Esophagus squamous epithelium (tissue), 5 donors: ENCODE results near the gene NAV2. TPM values are rescaled to one million over a fixed set of nuclear protein-coding genes. Genes with fewer than 3 reads are reported as not detected.

Source experiments
- DNase-seq: peaks from one replicate; lab custom pipeline; 2025; lab: John Stamatoyannopoulos, UW
- H3K27ac ChIP-seq, 4 donors: fragments of 200-600 bp; sonication (generic); one replicate each; pipeline ENCODE4 v1.5.1; 2016 to 2019; ENCODE audit warnings: mild to moderate bottlenecking in 1 of 4
- H3K27me3 ChIP-seq, 4 donors: fragments of 200-600 bp; sonication (generic); 1 replicate in 3 of 4; 2 replicates in 1 of 4; pipeline versions ENCODE4 v1.5.1 to v1.6.0; 2017 to 2021; ENCODE audit warnings: antibody characterized with exemption in 1 of 4
- H3K36me3 ChIP-seq, 3 donors: fragments of 200-600 bp; sonication (generic); one replicate each; pipeline ENCODE4 v1.5.1; 2016 to 2019
- H3K4me1 ChIP-seq, 3 donors: fragments of 200-600 bp; sonication (generic); one replicate each; pipeline ENCODE4 v1.5.1; 2017 to 2019
- H3K4me3 ChIP-seq, 4 donors: fragments of 200-600 bp; sonication (generic); 1 replicate in 3 of 4; 2 replicates in 1 of 4; pipeline ENCODE4 v1.5.1; 2016 to 2019; ENCODE audit warnings: mild to moderate bottlenecking in 2 of 4, moderate library complexity in 1 of 4
- H3K9me3 ChIP-seq, 3 donors: fragments of 200-600 bp; sonication (generic); one replicate each; pipeline ENCODE4 v1.5.1; 2016 to 2019
- POLR2A ChIP-seq, 4 donors: fragments of 450-650 bp; IDR thresholded peaks; one replicate each; pipeline ENCODE4 v1.6.1; 2017; ENCODE audit warnings: antibody characterized with exemption in 4 of 4, mild to moderate bottlenecking in 4 of 4, moderate library complexity in 3 of 4
- WGBS, 2 donors: methylation state at CpG; one replicate each; pipeline ENCODE4 v1.1.5; 2018; 5-methylcytosine and 5-hydroxymethylcytosine counted together
- intact Hi-C: fragments of 100-400 bp; cut with DNase I; formaldehyde crosslinking; loops from one replicate; pipeline ENCODE4 v1.15.0; 2022
- total RNA-seq, 4 donors: library from RNA; depleted of rRNA; stranded (reverse); fragments of >200 nt; gene quantifications; one replicate each; pipeline ENCODE4 v1.1.0, GENCODE V29; 2016
- TF ChIP-seq, protein P1 (sequence below), 6 experiments: fragments of 450-650 bp in 4 of 6; fragments of 200-600 bp in 2 of 6; sonication (generic) in 2 of 6; IDR thresholded peaks; one replicate each; pipeline ENCODE4 v1.5.1; 2016 to 2019; ENCODE audit warnings: antibody characterized with exemption in 6 of 6, mild to moderate bottlenecking in 4 of 6, moderate library complexity in 4 of 6
- donor health status: DM: yes; HTN: yes; CAD: no.

Gene NAV2
- total RNA-seq, 4 donors from 2014 or later = 4.9 to 19.1 (median 14.6) TPM

- H3K27me3 ChIP-seq = no peaks in the 10 kb centered on the region
- TF ChIP-seq, protein P1, sequence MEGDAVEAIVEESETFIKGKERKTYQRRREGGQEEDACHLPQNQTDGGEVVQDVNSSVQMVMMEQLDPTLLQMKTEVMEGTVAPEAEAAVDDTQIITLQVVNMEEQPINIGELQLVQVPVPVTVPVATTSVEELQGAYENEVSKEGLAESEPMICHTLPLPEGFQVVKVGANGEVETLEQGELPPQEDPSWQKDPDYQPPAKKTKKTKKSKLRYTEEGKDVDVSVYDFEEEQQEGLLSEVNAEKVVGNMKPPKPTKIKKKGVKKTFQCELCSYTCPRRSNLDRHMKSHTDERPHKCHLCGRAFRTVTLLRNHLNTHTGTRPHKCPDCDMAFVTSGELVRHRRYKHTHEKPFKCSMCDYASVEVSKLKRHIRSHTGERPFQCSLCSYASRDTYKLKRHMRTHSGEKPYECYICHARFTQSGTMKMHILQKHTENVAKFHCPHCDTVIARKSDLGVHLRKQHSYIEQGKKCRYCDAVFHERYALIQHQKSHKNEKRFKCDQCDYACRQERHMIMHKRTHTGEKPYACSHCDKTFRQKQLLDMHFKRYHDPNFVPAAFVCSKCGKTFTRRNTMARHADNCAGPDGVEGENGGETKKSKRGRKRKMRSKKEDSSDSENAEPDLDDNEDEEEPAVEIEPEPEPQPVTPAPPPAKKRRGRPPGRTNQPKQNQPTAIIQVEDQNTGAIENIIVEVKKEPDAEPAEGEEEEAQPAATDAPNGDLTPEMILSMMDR (IDR thresholded peaks at IDR 0.05) = no peak
- TF ChIP-seq POLR2A (IDR thresholded peaks at IDR 0.05) = no peak
- H3K4me3 ChIP-seq = no peak overlapping the region
- H3K9me3 ChIP-seq = no peaks in the 10 kb centered on the region
- H3K4me1 ChIP-seq = peaks cover 0 to 26% (median 13%) of the 10 kb centered on the region in 3 donors
- intact Hi-C loops = no loop called here
- no peak for DNase-seq
- peaks cover 0 to 32% (median 0%) of the 10 kb centered on the region in 3 donors for H3K36me3 ChIP-seq
- H3K27ac ChIP-seq = no peak overlapping the region
Measured at GRCh38 chr11:19881177-19881576, 168.5 kb downstream of the NAV2 start.

DNA sequence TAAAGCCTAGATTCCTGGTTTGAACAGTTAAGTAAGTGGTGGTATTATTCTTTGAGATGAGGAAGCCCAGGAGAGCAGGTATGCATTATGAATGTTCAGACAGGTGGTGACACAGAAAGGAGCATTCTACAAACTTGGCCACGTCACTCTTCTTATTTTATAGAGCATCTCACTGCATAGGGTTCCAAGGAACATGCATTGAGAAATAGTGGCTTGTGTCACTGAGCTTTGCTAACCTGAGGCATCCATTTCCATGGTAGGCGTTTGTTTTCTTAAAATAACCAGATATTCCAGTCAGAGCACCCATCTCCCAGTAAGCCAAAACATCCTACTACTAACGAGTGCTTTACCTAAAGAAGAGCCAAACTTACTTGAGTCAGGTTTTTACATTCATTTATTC is 169.7 kb downstream of the NAV2 start:
- H3K27ac ChIP-seq = no peak overlapping the region
- H3K36me3 ChIP-seq = peaks cover 0 to 32% (median 0%) of the 10 kb centered on the region in 3 donors
- TF ChIP-seq, protein P1 (IDR thresholded peaks at IDR 0.05) = no peak
- TF ChIP-seq POLR2A (IDR thresholded peaks at IDR 0.05) = no peak
- no peaks in the 10 kb centered on the region for H3K27me3 ChIP-seq
- intact Hi-C loops = no loop called here
- H3K4me1 ChIP-seq = peaks cover 0 to 26% (median 13%) of the 10 kb centered on the region in 3 donors
- WGBS, 2 donors = 51% methylated on average over 3 of the region's 3 CpGs
- DNase-seq = no peak
- H3K4me3 ChIP-seq = no peak overlapping the region
- H3K9me3 ChIP-seq = no peaks in the 10 kb centered on the region

- intact Hi-C loops = no loop called here
- TF ChIP-seq, protein P1 (IDR thresholded peaks at IDR 0.05) = no peak
- no peak for TF ChIP-seq POLR2A (IDR thresholded peaks at IDR 0.05)
- H3K27me3 ChIP-seq = no peaks in the 10 kb centered on the region
- no peaks in the 10 kb centered on the region for H3K9me3 ChIP-seq
- H3K4me3 ChIP-seq = no peak overlapping the region
- WGBS, 2 donors = 86 to 88% methylated on average over 3 of the region's 3 CpGs
- H3K4me1 ChIP-seq = no peaks in the 10 kb centered on the region
- H3K27ac ChIP-seq = no peak overlapping the region
- peaks cover 0 to 20% (median 0%) of the 10 kb centered on the region in 3 donors for H3K36me3 ChIP-seq
- DNase-seq = no peak
Measured at GRCh38 chr11:19886498-19886897, 173.9 kb downstream of the NAV2 start.

DNA sequence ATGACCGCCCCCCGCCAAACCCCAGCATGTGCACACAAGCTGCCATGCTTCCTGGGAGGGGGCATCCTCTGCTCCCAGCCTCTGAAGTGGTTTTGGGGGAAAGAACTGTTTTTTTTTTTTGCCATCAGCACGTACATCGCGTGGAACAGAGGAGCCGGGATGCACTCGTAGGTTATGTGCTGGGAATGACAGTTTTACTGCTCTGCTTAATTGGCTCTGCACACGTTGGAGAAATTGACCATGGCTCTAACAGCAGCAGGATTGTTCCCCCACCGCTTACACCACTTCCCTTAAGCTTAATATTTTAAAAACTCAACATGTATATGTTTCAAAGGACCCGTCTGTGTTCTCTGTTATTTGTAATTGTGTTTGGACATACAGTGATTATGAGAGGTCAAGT is 175.2 kb downstream of the NAV2 start:
- TF ChIP-seq, protein P1 (IDR thresholded peaks at IDR 0.05) = no peak
- no peak for TF ChIP-seq POLR2A (IDR thresholded peaks at IDR 0.05)
- Histone ChIP-seq H3K27ac (no peak overlapping the region), H3K27me3 (no peaks in the 10 kb centered on the region), H3K36me3 (peaks cover 0 to 11% (median 0%) of the 10 kb centered on the region in 3 donors), H3K9me3 (no peaks in the 10 kb centered on the region), H3K4me3 (no peak overlapping the region), H3K4me1 (no peaks in the 10 kb centered on the region)
- intact Hi-C loops = no loop called here
- DNase-seq = no peak
- WGBS, 2 donors = 91 to 95% methylated on average over 10 of the region's 10 CpGs

DNA sequence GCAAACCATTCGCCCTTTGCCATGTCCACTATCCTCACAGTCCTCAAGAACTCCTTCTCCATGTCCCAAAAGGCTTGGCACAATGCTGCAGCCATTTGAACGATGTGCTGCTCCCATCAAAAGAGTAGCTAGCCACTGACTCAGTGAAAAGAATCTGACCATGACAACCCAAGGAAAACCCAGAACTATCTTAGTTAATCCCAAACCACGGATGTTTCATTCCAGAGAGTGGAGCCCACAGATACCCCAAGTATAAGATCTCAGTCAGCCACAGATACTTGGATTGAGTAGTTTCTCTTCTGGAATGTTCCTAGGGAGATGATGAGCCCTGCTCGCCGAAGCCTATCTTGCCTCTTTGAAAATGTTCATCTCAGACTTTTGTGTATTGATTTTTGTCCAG is 176.9 kb downstream of the NAV2 start:
- Histone ChIP-seq H3K27me3 (no peaks in the 10 kb centered on the region), H3K9me3 (no peaks in the 10 kb centered on the region), H3K4me3 (no peak overlapping the region), H3K27ac (no peak overlapping the region), H3K36me3 (peaks cover 0 to 4% (median 0%) of the 10 kb centered on the region in 3 donors), H3K4me1 (no peaks in the 10 kb centered on the region)
- 79 to 87% methylated on average over 5 of the region's 5 CpGs for WGBS, 2 donors
- no peak for DNase-seq
- intact Hi-C loops = no loop called here
- TF ChIP-seq, protein P1 (IDR thresholded peaks at IDR 0.05) = no peak
